RWPE2 (cell line): ENCODE measurements around the gene SHC4.

Experiments
- ATAC-seq: fragments of 200-7000 bp; cut with Tn5 transposase; 3 replicates; pipeline ENCODE4 v1.9.1; 2021; ENCODE audit warnings: low read depth
- DNase-seq: peaks from one replicate; pipeline ENCODE4 v3.0.0-alpha.2; 2020; ENCODE audit warnings: low spot score
- H3K27ac ChIP-seq: fragments of 450-650 bp; 2 replicates; pipeline ENCODE4 v1.5.1; 2017; ENCODE audit warnings: mild to moderate bottlenecking; ENCODE audit not compliant: poor library complexity, severe bottlenecking
- H3K27me3 ChIP-seq: fragments of 250-450 bp; sonication (Bioruptor Pico); 2 replicates; pipeline ENCODE4 v1.5.1; 2021; ENCODE audit warnings: mild to moderate bottlenecking, moderate library complexity; ENCODE audit not compliant: insufficient read depth, poor library complexity, severe bottlenecking
- H3K36me3 ChIP-seq: fragments of 250-450 bp; sonication (Bioruptor Pico); 2 replicates; pipeline ENCODE4 v1.5.1; 2020; ENCODE audit warnings: low read depth, mild to moderate bottlenecking, moderate library complexity
- H3K4me1 ChIP-seq: fragments of 250-450 bp; sonication (Bioruptor Pico); 2 replicates; pipeline ENCODE4 v1.5.1; 2021; ENCODE audit warnings: mild to moderate bottlenecking, moderate library complexity; ENCODE audit not compliant: insufficient read depth, poor library complexity, severe bottlenecking
- H3K4me3 ChIP-seq: fragments of 250-450 bp; sonication (Bioruptor Pico); 2 replicates; pipeline ENCODE4 v1.5.1; 2021; ENCODE audit warnings: mild to moderate bottlenecking, moderate library complexity; ENCODE audit not compliant: severe bottlenecking
- H3K9me3 ChIP-seq: fragments of 250-450 bp; sonication (Bioruptor Pico); 2 replicates; pipeline ENCODE4 v1.5.1; 2021; ENCODE audit warnings: mild to moderate bottlenecking, moderate library complexity; ENCODE audit not compliant: severe bottlenecking
- CTCF ChIP-seq: fragments of 450-650 bp; IDR thresholded peaks from one replicate; pipeline ENCODE4 v1.5.1; 2017; ENCODE audit warnings: mild to moderate bottlenecking, moderate library complexity; ENCODE audit not compliant: poor library complexity, severe bottlenecking

SHC4 gene

GRCh38 chr15:48823706-48824105 lies 140.0 kb downstream of the SHC4 start:
- TF ChIP-seq CTCF, result no peak
- no peak for ATAC-seq
- Histone ChIP-seq H3K4me1 (no peaks in the 10 kb centered on the region), H3K36me3 (no peaks in the 10 kb centered on the region), H3K27ac (no peak overlapping the region), H3K27me3 (no peaks in the 10 kb centered on the region), H3K4me3 (no peak overlapping the region), H3K9me3 (no peaks in the 10 kb centered on the region)
- no peak for DNase-seq

DNA sequence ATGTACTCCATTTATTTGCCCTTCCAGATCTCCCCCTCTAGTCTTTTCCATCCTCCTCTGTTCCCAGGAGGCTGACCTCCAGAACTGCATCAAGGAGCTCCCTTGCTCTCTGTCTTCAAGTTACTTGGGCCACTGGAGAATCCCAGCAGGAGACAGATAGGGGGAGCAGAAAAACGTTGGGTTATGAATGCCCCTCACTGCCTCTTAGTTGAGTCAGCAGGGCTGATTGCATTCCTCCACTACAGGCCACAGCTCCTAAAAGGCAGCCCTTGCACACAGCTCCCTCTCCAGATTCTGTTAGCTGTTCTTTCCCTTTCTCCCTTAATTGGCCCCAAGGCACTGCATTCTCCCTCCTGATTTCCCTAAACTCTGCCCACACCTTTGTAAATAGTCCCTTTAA lies 140.5 kb downstream of the SHC4 start:
- Histone ChIP-seq H3K4me3 (no peak overlapping the region), H3K27me3 (no peaks in the 10 kb centered on the region), H3K4me1 (no peaks in the 10 kb centered on the region), H3K36me3 (no peaks in the 10 kb centered on the region), H3K27ac (no peak overlapping the region), H3K9me3 (no peaks in the 10 kb centered on the region)
- TF ChIP-seq CTCF, result peak; percentile 5
- no peak for DNase-seq
- ATAC-seq, result peak; percentile 66

DNA sequence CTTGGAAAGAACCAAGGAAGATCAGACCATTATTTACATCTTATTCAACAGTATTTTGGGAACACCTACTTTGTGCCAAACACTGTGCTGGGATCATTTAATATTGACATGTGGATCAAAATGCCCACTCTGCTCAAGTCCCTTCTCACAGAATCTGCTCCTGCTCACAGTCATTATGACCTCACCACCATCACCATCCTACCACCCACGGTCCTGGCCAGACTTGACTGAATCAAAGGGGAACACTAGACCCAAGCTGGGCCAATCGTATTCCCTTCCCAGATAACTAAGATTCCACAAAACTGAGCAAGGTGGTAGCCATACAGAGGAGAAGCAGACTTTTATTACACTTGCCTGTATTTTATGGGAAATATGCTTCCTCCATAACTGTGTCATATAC lies 149.4 kb downstream of the SHC4 start:
- H3K36me3 ChIP-seq, result no peaks in the 10 kb centered on the region
- ATAC-seq, result no peak
- H3K9me3 ChIP-seq, result no peaks in the 10 kb centered on the region
- DNase-seq, result no peak
- H3K27me3 ChIP-seq, result no peaks in the 10 kb centered on the region
- no peak overlapping the region for H3K27ac ChIP-seq
- H3K4me1 ChIP-seq, result peaks cover 7% of the 10 kb centered on the region
- TF ChIP-seq CTCF, result no peak
- H3K4me3 ChIP-seq, result no peak overlapping the region

GRCh38 chr15:48811325-48811958 lies 152.3 kb downstream of the SHC4 start:
- H3K27ac ChIP-seq, result no peak overlapping the region
- no peak for DNase-seq

More at GRCh38 chr15:48811325-48811958, 152.3 kb downstream of the SHC4 start:
- no peak for ATAC-seq
- H3K27me3 ChIP-seq, result no peaks in the 10 kb centered on the region
- H3K4me1 ChIP-seq, result peaks cover 9% of the 10 kb centered on the region
- H3K36me3 ChIP-seq, result no peaks in the 10 kb centered on the region
- H3K4me3 ChIP-seq, result peak overlapping the region; percentile 69
- H3K9me3 ChIP-seq, result no peaks in the 10 kb centered on the region
- TF ChIP-seq CTCF, result peak; percentile 48
